Body of pancreas (tissue), 4 donors: ENCODE results near the gene NEK7. TPM values are rescaled to one million over a fixed set of nuclear protein-coding genes. Genes with fewer than 3 reads are reported as not detected.

Experiments
- ATAC-seq: fragments of 150-250 bp; one replicate; pipeline ENCODE4 v1.9.1; 2016
- DNase-seq, 4 donors: peaks; one replicate each; pipeline ENCODE4 v3.0.0-alpha.2; 2019
- H3K27ac ChIP-seq, 4 donors: fragments of 200-600 bp; sonication (generic); 1 replicate in 3 of 4; 2 replicates in 1 of 4; pipeline versions ENCODE4 v1.5.1 to v1.6.1; 2016 to 2019; ENCODE audit warnings: mild to moderate bottlenecking in 1 of 4, mixed read lengths in 1 of 4, moderate library complexity in 1 of 4
- H3K27me3 ChIP-seq, 2 donors: fragments of 200-600 bp; sonication (generic); one replicate each; pipeline ENCODE4 v1.6.0; 2016; ENCODE audit warnings: mild to moderate bottlenecking in 1 of 2
- H3K36me3 ChIP-seq, 2 donors: fragments of 200-600 bp; sonication (generic); replicated peaks in 1 of 2; 2 replicates each; pipeline ENCODE4 v1.5.1; 2016; ENCODE audit warnings: low read depth in 2 of 2; ENCODE audit not compliant: insufficient read depth in 1 of 2
- H3K4me1 ChIP-seq: fragments of 200-600 bp; sonication (generic); one replicate; pipeline ENCODE4 v1.6.0; 2016
- H3K4me3 ChIP-seq, 2 donors: fragments of 200-600 bp; sonication (generic); 1 replicate in 1 of 2; 2 replicates in 1 of 2; pipeline ENCODE4 v1.5.1; 2016 to 2019
- H3K9me3 ChIP-seq, 3 donors: fragments of 200-600 bp; sonication (generic); 1 replicate in 2 of 3; 2 replicates in 1 of 3; pipeline ENCODE4 v1.5.1; 2016
- CTCF ChIP-seq, 7 experiments: fragments of 450-650 bp in 4 of 7; fragments of 200-600 bp in 3 of 7; sonication (generic) in 3 of 7; IDR thresholded peaks; one replicate each; pipeline ENCODE4 v1.5.1; 2016 to 2019; ENCODE audit warnings: antibody characterized with exemption in 7 of 7
- POLR2A ChIP-seq, 3 donors: fragments of 450-650 bp; IDR thresholded peaks; one replicate each; pipeline ENCODE4 v1.6.1; 2016; ENCODE audit warnings: antibody characterized with exemption in 3 of 3, mild to moderate bottlenecking in 2 of 3
- WGBS, 2 donors: methylation state at CpG; one replicate each; pipeline ENCODE4 v1.1.5; 2017; 5-methylcytosine and 5-hydroxymethylcytosine counted together
- intact Hi-C: fragments of 100-400 bp; cut with DNase I; formaldehyde crosslinking; loops from one replicate; pipeline ENCODE4 v1.15.1; 2023
- total RNA-seq, 2 donors: library from RNA; depleted of rRNA; stranded (reverse); fragments of >200 nt; gene quantifications; one replicate each; pipeline ENCODE4 v1.1.0, GENCODE V29; 2016

Gene NEK7
- total RNA-seq, 2 donors from 2014 or later, result 39.2 to 49.5 TPM

GRCh38 chr1:198253668-198254067 lies 96.9 kb downstream of the NEK7 start:
- TF ChIP-seq POLR2A (IDR thresholded peaks at IDR 0.05) (no peak), CTCF (IDR thresholded peaks at IDR 0.05) (no peak)
- H3K9me3 ChIP-seq, result no peaks in the 10 kb centered on the region
- ATAC-seq (no peak), DNase-seq (no peak)
- H3K4me1 ChIP-seq, result no peaks in the 10 kb centered on the region
- H3K27ac ChIP-seq, result no peak overlapping the region
- no peak overlapping the region for H3K4me3 ChIP-seq
- no peaks in the 10 kb centered on the region for H3K27me3 ChIP-seq
- 29 to 59% methylated on average over 1 of the region's 1 CpG for WGBS, 2 donors
- intact Hi-C loops, result no loop called here
- no peaks in the 10 kb centered on the region for H3K36me3 ChIP-seq

- no peaks in the 10 kb centered on the region for H3K9me3 ChIP-seq
- TF ChIP-seq CTCF (IDR thresholded peaks at IDR 0.05) (no peak), POLR2A (IDR thresholded peaks at IDR 0.05) (no peak)
- intact Hi-C loops, result no loop called here
- no peak overlapping the region for H3K4me3 ChIP-seq
- no peak for DNase-seq
- H3K36me3 ChIP-seq, result no peaks in the 10 kb centered on the region
- no peak overlapping the region for H3K27ac ChIP-seq
- 77 to 87% methylated on average over 2 of the region's 2 CpGs for WGBS, 2 donors
- ATAC-seq, result no peak
- H3K4me1 ChIP-seq, result no peaks in the 10 kb centered on the region
- H3K27me3 ChIP-seq, result no peaks in the 10 kb centered on the region
These were observed 97.7 kb downstream of the NEK7 start for GRCh38 chr1:198254521-198254920.

GRCh38 chr1:198254948-198255347 lies 98.2 kb downstream of the NEK7 start:
- no peaks in the 10 kb centered on the region for H3K36me3 ChIP-seq
- intact Hi-C loops, result no loop called here
- ATAC-seq (no peak), DNase-seq (no peak)
- H3K4me1 ChIP-seq, result no peaks in the 10 kb centered on the region
- no peak overlapping the region for H3K27ac ChIP-seq
- no peak for TF ChIP-seq POLR2A (IDR thresholded peaks at IDR 0.05)
- TF ChIP-seq CTCF (IDR thresholded peaks at IDR 0.05), result no peak
- no peaks in the 10 kb centered on the region for H3K27me3 ChIP-seq
- 96 to 97% methylated on average over 1 of the region's 1 CpG for WGBS, 2 donors
- H3K9me3 ChIP-seq, result no peaks in the 10 kb centered on the region
- H3K4me3 ChIP-seq, result no peak overlapping the region

GRCh38 chr1:198255784-198256183 lies 99.0 kb downstream of the NEK7 start:
- no peak for TF ChIP-seq POLR2A (IDR thresholded peaks at IDR 0.05)
- TF ChIP-seq CTCF (IDR thresholded peaks at IDR 0.05), result no peak
- no peaks in the 10 kb centered on the region for H3K27me3 ChIP-seq
- ATAC-seq, result no peak
- no peaks in the 10 kb centered on the region for H3K9me3 ChIP-seq
- 93 to 97% methylated on average over 1 of the region's 1 CpG for WGBS, 2 donors
- intact Hi-C loops, result no loop called here
- no peak overlapping the region for H3K4me3 ChIP-seq
- H3K36me3 ChIP-seq, result no peaks in the 10 kb centered on the region
- H3K4me1 ChIP-seq, result no peaks in the 10 kb centered on the region
- DNase-seq, result no peak
- H3K27ac ChIP-seq, result no peak overlapping the region

GRCh38 chr1:198258491-198258890 lies 101.7 kb downstream of the NEK7 start:
- DNase-seq, result no peak
- Histone ChIP-seq H3K27me3 (no peaks in the 10 kb centered on the region), H3K4me1 (peaks cover 6% of the 10 kb centered on the region), H3K4me3 (no peak overlapping the region), H3K36me3 (no peaks in the 10 kb centered on the region), H3K9me3 (no peaks in the 10 kb centered on the region), H3K27ac (no peak overlapping the region)
- no peak for ATAC-seq
- intact Hi-C loops, result no loop called here
- no peak for TF ChIP-seq CTCF (IDR thresholded peaks at IDR 0.05)
- no peak for TF ChIP-seq POLR2A (IDR thresholded peaks at IDR 0.05)
